ENCODE measurements around the gene MCOLN1.

MCOLN1 gene

GRCh38 chr19:7540761-7541474 lies 18.5 kb downstream of the MCOLN1 start:
- Mint-ChIP-seq H3K27me3 (no peaks in the 10 kb centered on the region), H3K4me3 (no peak overlapping the region), H3K27ac (no peak overlapping the region), H3K4me1 (peaks cover 19% of the 10 kb centered on the region), H3K36me3 (ENCODE audit: low read depth) (peaks cover 26% of the 10 kb centered on the region), H3K9me3 (no peaks in the 10 kb centered on the region)
- peak; percentile 68 for DNase-seq
- peak; percentile 60 for ATAC-seq

GRCh38 chr19:7541475-7541824 lies 19.0 kb downstream of the MCOLN1 start:
- H3K36me3 Mint-ChIP-seq (ENCODE audit: low read depth) = peaks cover 28% of the 10 kb centered on the region
- H3K4me3 Mint-ChIP-seq = no peak overlapping the region
- H3K4me1 Mint-ChIP-seq = peaks cover 19% of the 10 kb centered on the region
- no peak for ATAC-seq
- H3K27me3 Mint-ChIP-seq = no peaks in the 10 kb centered on the region
- H3K9me3 Mint-ChIP-seq = no peaks in the 10 kb centered on the region
- no peak for DNase-seq
- no peak overlapping the region for H3K27ac Mint-ChIP-seq

- no peaks in the 10 kb centered on the region for H3K27me3 Mint-ChIP-seq
- H3K9me3 Mint-ChIP-seq = no peaks in the 10 kb centered on the region
- DNase-seq (no peak), ATAC-seq (no peak)
- peaks cover 17% of the 10 kb centered on the region for H3K4me1 Mint-ChIP-seq
- H3K4me3 Mint-ChIP-seq = no peak overlapping the region
- no peak overlapping the region for H3K27ac Mint-ChIP-seq
- H3K36me3 Mint-ChIP-seq (ENCODE audit: low read depth) = peaks cover 27% of the 10 kb centered on the region
These were observed 19.5 kb downstream of the MCOLN1 start for GRCh38 chr19:7541828-7542443.

- Mint-ChIP-seq H3K4me3 (no peak overlapping the region), H3K4me1 (peaks cover 19% of the 10 kb centered on the region), H3K9me3 (no peaks in the 10 kb centered on the region), H3K27me3 (no peaks in the 10 kb centered on the region), H3K27ac (no peak overlapping the region), H3K36me3 (ENCODE audit: low read depth) (peaks cover 29% of the 10 kb centered on the region)
- no peak for ATAC-seq
- no peak for DNase-seq
These were observed 20.3 kb downstream of the MCOLN1 start for GRCh38 chr19:7542556-7543348.

- Mint-ChIP-seq H3K4me3 (no peak overlapping the region), H3K27ac (no peak overlapping the region), H3K4me1 (peaks cover 19% of the 10 kb centered on the region), H3K36me3 (ENCODE audit: low read depth) (peaks cover 24% of the 10 kb centered on the region), H3K9me3 (no peaks in the 10 kb centered on the region), H3K27me3 (no peaks in the 10 kb centered on the region)
- no peak for DNase-seq
- ATAC-seq = no peak
These were observed 22.2 kb downstream of the MCOLN1 start for GRCh38 chr19:7544626-7545025.

GRCh38 chr19:7545300-7545699 lies 22.9 kb downstream of the MCOLN1 start:
- Mint-ChIP-seq H3K27ac (no peak overlapping the region), H3K36me3 (ENCODE audit: low read depth) (peaks cover 22% of the 10 kb centered on the region), H3K4me1 (peaks cover 19% of the 10 kb centered on the region), H3K27me3 (no peaks in the 10 kb centered on the region), H3K4me3 (no peak overlapping the region), H3K9me3 (no peaks in the 10 kb centered on the region)
- no peak for DNase-seq
- ATAC-seq = no peak

- Mint-ChIP-seq H3K27ac (peak overlapping the region; percentile 42), H3K9me3 (no peaks in the 10 kb centered on the region), H3K36me3 (ENCODE audit: low read depth) (peaks cover 21% of the 10 kb centered on the region), H3K4me3 (peak overlapping the region; percentile 7), H3K27me3 (no peaks in the 10 kb centered on the region), H3K4me1 (peaks cover 19% of the 10 kb centered on the region)
- DNase-seq = no peak
- peak; percentile 80 for ATAC-seq
These were observed 23.5 kb downstream of the MCOLN1 start for GRCh38 chr19:7545904-7546303.

- Mint-ChIP-seq H3K36me3 (ENCODE audit: low read depth) (peaks cover 20% of the 10 kb centered on the region), H3K27me3 (no peaks in the 10 kb centered on the region), H3K27ac (no peak overlapping the region), H3K4me3 (no peak overlapping the region), H3K4me1 (peaks cover 17% of the 10 kb centered on the region), H3K9me3 (no peaks in the 10 kb centered on the region)
- ATAC-seq = no peak
- DNase-seq = no peak
These were observed 24.7 kb downstream of the MCOLN1 start for GRCh38 chr19:7547159-7547558.

- ATAC-seq = no peak
- H3K4me3 Mint-ChIP-seq = no peak overlapping the region
- H3K4me1 Mint-ChIP-seq = peaks cover 15% of the 10 kb centered on the region
- H3K36me3 Mint-ChIP-seq (ENCODE audit: low read depth) = peaks cover 17% of the 10 kb centered on the region
- no peak for DNase-seq
- no peaks in the 10 kb centered on the region for H3K9me3 Mint-ChIP-seq
- H3K27me3 Mint-ChIP-seq = no peaks in the 10 kb centered on the region
- no peak overlapping the region for H3K27ac Mint-ChIP-seq
These were observed 27.2 kb downstream of the MCOLN1 start for GRCh38 chr19:7549429-7550148.

GRCh38 chr19:7550169-7550770 lies 27.8 kb downstream of the MCOLN1 start:
- Mint-ChIP-seq H3K27me3 (no peaks in the 10 kb centered on the region), H3K36me3 (ENCODE audit: low read depth) (peaks cover 17% of the 10 kb centered on the region), H3K4me3 (no peak overlapping the region), H3K4me1 (peaks cover 12% of the 10 kb centered on the region), H3K9me3 (no peaks in the 10 kb centered on the region), H3K27ac (no peak overlapping the region)
- no peak for ATAC-seq
- no peak for DNase-seq

GRCh38 chr19:7550987-7551761 lies 28.8 kb downstream of the MCOLN1 start:
- Mint-ChIP-seq H3K27me3 (no peaks in the 10 kb centered on the region), H3K27ac (no peak overlapping the region), H3K9me3 (no peaks in the 10 kb centered on the region), H3K4me3 (no peak overlapping the region), H3K36me3 (ENCODE audit: low read depth) (peaks cover 15% of the 10 kb centered on the region), H3K4me1 (peaks cover 6% of the 10 kb centered on the region)
- no peak for ATAC-seq
- peak; percentile 26 for DNase-seq

- no peak overlapping the region for H3K4me3 Mint-ChIP-seq
- no peaks in the 10 kb centered on the region for H3K9me3 Mint-ChIP-seq
- ATAC-seq = no peak
- peaks cover 17% of the 10 kb centered on the region for H3K36me3 Mint-ChIP-seq (ENCODE audit: low read depth)
- no peak for DNase-seq
- no peaks in the 10 kb centered on the region for H3K4me1 Mint-ChIP-seq
- no peak overlapping the region for H3K27ac Mint-ChIP-seq
- H3K27me3 Mint-ChIP-seq = no peaks in the 10 kb centered on the region
These were observed 30.4 kb downstream of the MCOLN1 start for GRCh38 chr19:7552781-7553180.

GRCh38 chr19:7554565-7554964 lies 32.1 kb downstream of the MCOLN1 start:
- H3K36me3 Mint-ChIP-seq (ENCODE audit: low read depth) = peaks cover 25% of the 10 kb centered on the region
- H3K27ac Mint-ChIP-seq = no peak overlapping the region
- no peak overlapping the region for H3K4me3 Mint-ChIP-seq
- ATAC-seq = no peak
- H3K27me3 Mint-ChIP-seq = no peaks in the 10 kb centered on the region
- no peaks in the 10 kb centered on the region for H3K4me1 Mint-ChIP-seq
- no peaks in the 10 kb centered on the region for H3K9me3 Mint-ChIP-seq
- no peak for DNase-seq
